Gastroesophageal sphincter (tissue), 3 donors: ENCODE measurements around the gene PTPN13.

Source experiments
- EP300 ChIP-seq: sonication (generic); formaldehyde crosslinking; IDR thresholded peaks from one replicate; pipeline ENCODE4 v1.6.1; 2017; ENCODE audit warnings: antibody characterized with exemption, mild to moderate bottlenecking
- POLR2A ChIP-seq, 2 donors: fragments of 450-650 bp; IDR thresholded peaks; one replicate each; pipeline ENCODE4 v1.6.1; 2017; ENCODE audit warnings: antibody characterized with exemption in 2 of 2, mild to moderate bottlenecking in 2 of 2, moderate library complexity in 1 of 2
- TF ChIP-seq, protein P1 (sequence below), 4 experiments: fragments of 200-600 bp in 2 of 4; fragments of 450-650 bp in 2 of 4; sonication (generic) in 1 of 4; IDR thresholded peaks; one replicate each; pipeline ENCODE4 v1.5.1; 2017 to 2019; ENCODE audit warnings: antibody characterized with exemption in 4 of 4, mild to moderate bottlenecking in 2 of 4, moderate library complexity in 2 of 4

- TF ChIP-seq, protein P1, sequence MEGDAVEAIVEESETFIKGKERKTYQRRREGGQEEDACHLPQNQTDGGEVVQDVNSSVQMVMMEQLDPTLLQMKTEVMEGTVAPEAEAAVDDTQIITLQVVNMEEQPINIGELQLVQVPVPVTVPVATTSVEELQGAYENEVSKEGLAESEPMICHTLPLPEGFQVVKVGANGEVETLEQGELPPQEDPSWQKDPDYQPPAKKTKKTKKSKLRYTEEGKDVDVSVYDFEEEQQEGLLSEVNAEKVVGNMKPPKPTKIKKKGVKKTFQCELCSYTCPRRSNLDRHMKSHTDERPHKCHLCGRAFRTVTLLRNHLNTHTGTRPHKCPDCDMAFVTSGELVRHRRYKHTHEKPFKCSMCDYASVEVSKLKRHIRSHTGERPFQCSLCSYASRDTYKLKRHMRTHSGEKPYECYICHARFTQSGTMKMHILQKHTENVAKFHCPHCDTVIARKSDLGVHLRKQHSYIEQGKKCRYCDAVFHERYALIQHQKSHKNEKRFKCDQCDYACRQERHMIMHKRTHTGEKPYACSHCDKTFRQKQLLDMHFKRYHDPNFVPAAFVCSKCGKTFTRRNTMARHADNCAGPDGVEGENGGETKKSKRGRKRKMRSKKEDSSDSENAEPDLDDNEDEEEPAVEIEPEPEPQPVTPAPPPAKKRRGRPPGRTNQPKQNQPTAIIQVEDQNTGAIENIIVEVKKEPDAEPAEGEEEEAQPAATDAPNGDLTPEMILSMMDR (IDR thresholded peaks at IDR 0.05): no peak
- no peak for TF ChIP-seq POLR2A (IDR thresholded peaks at IDR 0.05)
- TF ChIP-seq EP300: no peak
Observed at GRCh38 chr4:86815653-86816052, 221.5 kb downstream of the PTPN13 start.
